Activated CD4-positive, alpha-beta T cell treated with anti-CD3 and anti-CD28 coated beads, Interleukin-2, amount 50 U/mL, for 48 hours (primary cell): ENCODE results near the gene ARF1.
A peak's percentile ranks its signal among the peaks of the same experiment; 100 is the strongest.
"Not testable (repeated sequence)": the region's sequence is repeated elsewhere in the genome, so short reads cannot be mapped to it uniquely, and the experiment has no call there.

Experiments
- DNase-seq, 2 experiments: peaks; one replicate each; pipeline ENCODE4 v3.0.0-alpha.2; 2020

The ARF1 gene

GRCh38 chr1:228102791-228103620 lies 20.5 kb downstream of the ARF1 start, which contains the start of gene C1orf35:
TSS of gene C1orf35 (minus strand) at chr1:228103325. CDS start at chr1:228103227, 98 bp downstream.
- peak; percentile 95 to 96 for DNase-seq

GRCh38 chr1:228104526-228105269 lies 22.2 kb downstream of the ARF1 start:
- no peak for DNase-seq

GRCh38 chr1:228105270-228105995 lies 22.9 kb downstream of the ARF1 start:
- no peak for DNase-seq

- DNase-seq, result no peak
Observed at GRCh38 chr1:228105996-228106799, 23.7 kb downstream of the ARF1 start.

- DNase-seq, result no peak
Observed at GRCh38 chr1:228106800-228107054, 24.2 kb downstream of the ARF1 start.

- no peak for DNase-seq
Observed at GRCh38 chr1:228107636-228108035, 25.1 kb downstream of the ARF1 start.

- no peak for DNase-seq
Observed at GRCh38 chr1:228108055-228108690, 25.7 kb downstream of the ARF1 start.

GRCh38 chr1:228108742-228109072 lies 26.2 kb downstream of the ARF1 start:
- DNase-seq, result no peak

- DNase-seq, result peak; percentile 97 to 99
Observed at GRCh38 chr1:228109073-228109961, 26.8 kb downstream of the ARF1 start, which contains the start of gene MRPL55. TSS of gene MRPL55 (minus strand) at chr1:228109299. CDS start at chr1:228108260, 1,039 bp downstream.

- DNase-seq, result no peak
Observed at GRCh38 chr1:228109962-228110488, 27.5 kb downstream of the ARF1 start.

- no peak for DNase-seq
Observed at GRCh38 chr1:228110556-228110955, 28.0 kb downstream of the ARF1 start.

- not testable (repeated sequence) for DNase-seq
Observed at GRCh38 chr1:228111315-228111714, 28.8 kb downstream of the ARF1 start.

- no peak for DNase-seq
Observed at GRCh38 chr1:228112167-228112566, 29.7 kb downstream of the ARF1 start.

- DNase-seq, result no peak
Observed at GRCh38 chr1:228112617-228113016, 30.1 kb downstream of the ARF1 start.

- DNase-seq, result no peak
Observed at GRCh38 chr1:228114827-228115226, 32.3 kb downstream of the ARF1 start.

- DNase-seq, result no peak
Observed at GRCh38 chr1:228117335-228117734, 34.8 kb downstream of the ARF1 start.

- no peak for DNase-seq
Observed at GRCh38 chr1:228118040-228118439, 35.5 kb downstream of the ARF1 start.

GRCh38 chr1:228120351-228120750 lies 37.8 kb downstream of the ARF1 start:
- no peak for DNase-seq

GRCh38 chr1:228120857-228121489 lies 38.5 kb downstream of the ARF1 start:
- no peak for DNase-seq

- DNase-seq, result no peak
Observed at GRCh38 chr1:228122921-228123441, 40.5 kb downstream of the ARF1 start.
